SK-N-SH (cell line): Measurements from ENCODE around the gene TBC1D2B. TPM values are rescaled to one million over a fixed set of nuclear protein-coding genes. Genes with fewer than 3 reads are reported as not detected.

Source experiments
- CTCF ChIA-PET: fragments of 300-600, 350-600 bp; formaldehyde crosslinking; extraction: SDS; loops from one replicate; lab custom pipeline; 2021; lab: Yijun Ruan, JAX
- POLR2A ChIA-PET: fragments of 350-600 bp; sonication (Branson Sonifier 250); formaldehyde crosslinking; extraction: SDS; loops from one replicate; lab custom pipeline; 2020; ENCODE audit warnings: antibody characterized with exemption, inconsistent platforms; lab: Yijun Ruan, JAX
- DNase-seq: peaks from one replicate; pipeline ENCODE4 v3.0.0; 2012
- H2AFZ ChIP-seq: fragments of 200-600 bp; sonication (generic); 2 replicates; pipeline ENCODE4 v1.8.1; 2016; ENCODE audit warnings: antibody characterized with exemption, mild to moderate bottlenecking, low read depth
- H3F3A ChIP-seq: fragments of 200-600 bp; sonication (generic); replicated peaks from 2 replicates; pipeline ENCODE3; 2016; ENCODE audit warnings: antibody characterized with exemption, mild to moderate bottlenecking; ENCODE audit not compliant: insufficient read depth
- H3K27ac ChIP-seq, 2 experiments: fragments of 200-500 bp in 1 of 2; fragments of 200-600 bp in 1 of 2; sonication (Bioruptor generic) in 1 of 2; sonication (generic), shearing (Covaris generic) in 1 of 2; 2 replicates each; pipeline versions ENCODE4 v1.5.1 to v1.6.1; 2014 to 2016; ENCODE audit warnings: low read depth in 2 of 2, inconsistent platforms in 1 of 2, low read length in 1 of 2, mild to moderate bottlenecking in 1 of 2, mixed read lengths in 1 of 2
- H3K27me3 ChIP-seq: fragments of 200-600 bp; sonication (generic), shearing (Covaris generic); 2 replicates; pipeline ENCODE4 v1.6.1; 2016; ENCODE audit warnings: mixed run types; ENCODE audit not compliant: insufficient read depth
- H3K36me3 ChIP-seq, 2 experiments: fragments of 200-500 bp in 1 of 2; fragments of 200-600 bp in 1 of 2; sonication (Bioruptor generic) in 1 of 2; sonication (generic) in 1 of 2; replicated peaks in 1 of 2; 2 replicates each; pipeline versions ENCODE3 to v1.5.1; 2014 to 2016; ENCODE audit warnings: low read length in 1 of 2, mild to moderate bottlenecking in 1 of 2; ENCODE audit not compliant: insufficient read depth in 2 of 2, control insufficient read depth in 1 of 2
- H3K4me1 ChIP-seq, 2 experiments: fragments of 200-500 bp in 1 of 2; fragments of 200-600 bp in 1 of 2; sonication (Bioruptor generic) in 1 of 2; sonication (generic), shearing (Covaris generic) in 1 of 2; 2 replicates each; pipeline versions ENCODE4 v1.5.1 to v1.6.1; 2014 to 2016; ENCODE audit warnings: low read depth in 1 of 2, low read length in 1 of 2, mixed run types in 1 of 2; ENCODE audit not compliant: insufficient read depth in 2 of 2, control insufficient read depth in 1 of 2
- H3K4me2 ChIP-seq: fragments of 200-600 bp; sonication (generic), shearing (Covaris generic); 2 replicates; pipeline ENCODE4 v1.6.1; 2017; ENCODE audit warnings: mixed run types
- H3K4me3 ChIP-seq, 2 experiments: fragments of 200-500 bp in 1 of 2; fragments of 200-600 bp in 1 of 2; sonication (Bioruptor generic) in 1 of 2; sonication (generic), shearing (Covaris generic) in 1 of 2; 2 replicates each; pipeline versions ENCODE4 v1.5.1 to v1.8.1; 2014 to 2016; ENCODE audit warnings: low read depth in 2 of 2, inconsistent platforms in 1 of 2, low read length in 1 of 2, mild to moderate bottlenecking in 1 of 2, mixed read lengths in 1 of 2, moderate library complexity in 1 of 2
- H3K79me2 ChIP-seq: fragments of 200-600 bp; sonication (generic); 2 replicates; pipeline ENCODE4 v1.8.1; 2017; ENCODE audit warnings: mild to moderate bottlenecking; ENCODE audit not compliant: insufficient read depth
- H3K9ac ChIP-seq: fragments of 200-600 bp; sonication (generic); 2 replicates; pipeline ENCODE4 v1.6.1; 2017; ENCODE audit warnings: mixed run types
- H3K9me2 ChIP-seq: fragments of 200-600 bp; sonication (generic); 2 replicates; pipeline ENCODE4 v1.6.1; 2017; ENCODE audit warnings: mixed run types
- H3K9me3 ChIP-seq: fragments of 200-600 bp; sonication (generic); 2 replicates; pipeline ENCODE4 v1.6.1; 2017; ENCODE audit warnings: mixed run types, mild to moderate bottlenecking, moderate library complexity
- H4K20me1 ChIP-seq: fragments of 200-600 bp; sonication (generic); 2 replicates; pipeline ENCODE4 v1.6.1; 2017; ENCODE audit warnings: mild to moderate bottlenecking, mixed run types; ENCODE audit not compliant: insufficient read depth
- EZH2phosphoT487 ChIP-seq: fragments of 200-600 bp; sonication (generic); IDR thresholded peaks from 2 replicates; pipeline ENCODE4 v1.6.1; 2017; ENCODE audit warnings: low read depth, mixed run types, mild to moderate bottlenecking, antibody characterized with exemption, moderate library complexity, borderline replicate concordance
- FOSL2 ChIP-seq: IDR thresholded peaks from 2 replicates; pipeline ENCODE4 v1.4.0; 2012; ENCODE audit warnings: low read depth, mild to moderate bottlenecking, moderate library complexity, borderline replicate concordance
- FOXJ3 ChIP-seq: sonication (generic); formaldehyde crosslinking; IDR thresholded peaks from 2 replicates; pipeline ENCODE4 v1.5.1; 2020; ENCODE audit warnings: mild to moderate bottlenecking, missing genetic modification reagents
- GABPA ChIP-seq: IDR thresholded peaks from 2 replicates; pipeline ENCODE4 v1.4.0; 2012; ENCODE audit warnings: low read depth, mild to moderate bottlenecking
- JUND ChIP-seq: IDR thresholded peaks from 2 replicates; pipeline ENCODE4 v1.4.0; 2012
- RAD21 ChIP-seq: IDR thresholded peaks from 2 replicates; pipeline ENCODE4 v1.6.1; 2012; ENCODE audit warnings: mild to moderate bottlenecking, low read length
- RCOR1 ChIP-seq: fragments of 150-350 bp; IDR thresholded peaks from 2 replicates; pipeline ENCODE4 v1.6.1; 2017; ENCODE audit warnings: antibody characterized with exemption, low read length
- TEAD4 ChIP-seq: IDR thresholded peaks from 2 replicates; pipeline ENCODE4 v1.4.0; 2012; ENCODE audit warnings: mild to moderate bottlenecking, borderline replicate concordance; ENCODE audit not compliant: insufficient read depth
- WGBS: methylation state at CpG from one replicate; pipeline ENCODE4 v1.1.6; 2017; ENCODE audit warnings: low lambda C conversion rate; 5-methylcytosine and 5-hydroxymethylcytosine counted together
- polyA plus RNA-seq, 3 experiments: library from polyadenylated mRNA; depleted of rRNA; stranded (reverse); fragments of >200 nt; gene quantifications; 2 replicates each; pipeline ENCODE4 v1.2.3, GENCODE V29; 2012
- TF ChIP-seq, protein P1 (sequence below): fragments of 150-350 bp; IDR thresholded peaks from 2 replicates; pipeline ENCODE4 v1.6.1; 2016; ENCODE audit warnings: mild to moderate bottlenecking, low read depth, low read length
- TF ChIP-seq, protein P2 (sequence below): IDR thresholded peaks from 2 replicates; pipeline ENCODE4 v1.4.0; 2012; ENCODE audit warnings: low read depth, borderline replicate concordance
- TF ChIP-seq, protein P3 (sequence below): fragments of 150-350 bp; IDR thresholded peaks from 2 replicates; pipeline ENCODE4 v1.6.1; 2017; ENCODE audit warnings: antibody characterized with exemption, low read length, low read depth, borderline replicate concordance
- TF ChIP-seq, protein P4 (sequence below): fragments of 200-600 bp; sonication (generic); IDR thresholded peaks from 2 replicates; pipeline ENCODE4 v1.6.1; 2017; ENCODE audit warnings: antibody characterized with exemption, mild to moderate bottlenecking, moderate library complexity
- TF ChIP-seq, protein P5 (sequence below): IDR thresholded peaks from 2 replicates; pipeline ENCODE4 v1.4.0; 2012; ENCODE audit warnings: low read depth

TBC1D2B gene
- polyA plus RNA-seq, 1 of the 3 experiments (the other 2 are of a cell fraction): 19.0 TPM

DNA sequence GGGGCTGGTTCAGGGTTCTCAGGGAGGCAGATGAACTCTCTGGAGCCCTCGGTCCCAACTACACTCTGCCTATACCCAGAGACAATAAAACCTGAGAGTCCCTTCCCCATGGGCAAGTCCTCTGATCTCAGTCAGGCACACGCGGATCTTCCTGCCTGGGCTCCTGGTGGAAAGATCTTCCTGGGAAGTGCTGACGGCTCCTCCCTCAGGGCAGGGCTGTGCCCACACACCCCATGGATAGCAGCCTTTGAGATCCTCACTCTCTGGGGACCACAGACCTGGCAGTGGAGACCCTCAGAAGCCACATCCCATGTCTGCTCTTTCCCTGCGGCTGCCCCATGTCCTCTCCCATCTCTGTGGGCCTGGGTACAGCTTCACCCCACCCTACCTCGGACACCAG is 25.2 kb upstream of the TBC1D2B start (continued):
- TF ChIP-seq, protein P1, sequence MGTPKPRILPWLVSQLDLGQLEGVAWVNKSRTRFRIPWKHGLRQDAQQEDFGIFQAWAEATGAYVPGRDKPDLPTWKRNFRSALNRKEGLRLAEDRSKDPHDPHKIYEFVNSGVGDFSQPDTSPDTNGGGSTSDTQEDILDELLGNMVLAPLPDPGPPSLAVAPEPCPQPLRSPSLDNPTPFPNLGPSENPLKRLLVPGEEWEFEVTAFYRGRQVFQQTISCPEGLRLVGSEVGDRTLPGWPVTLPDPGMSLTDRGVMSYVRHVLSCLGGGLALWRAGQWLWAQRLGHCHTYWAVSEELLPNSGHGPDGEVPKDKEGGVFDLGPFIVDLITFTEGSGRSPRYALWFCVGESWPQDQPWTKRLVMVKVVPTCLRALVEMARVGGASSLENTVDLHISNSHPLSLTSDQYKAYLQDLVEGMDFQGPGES: no peak
- TF ChIP-seq, protein P2, sequence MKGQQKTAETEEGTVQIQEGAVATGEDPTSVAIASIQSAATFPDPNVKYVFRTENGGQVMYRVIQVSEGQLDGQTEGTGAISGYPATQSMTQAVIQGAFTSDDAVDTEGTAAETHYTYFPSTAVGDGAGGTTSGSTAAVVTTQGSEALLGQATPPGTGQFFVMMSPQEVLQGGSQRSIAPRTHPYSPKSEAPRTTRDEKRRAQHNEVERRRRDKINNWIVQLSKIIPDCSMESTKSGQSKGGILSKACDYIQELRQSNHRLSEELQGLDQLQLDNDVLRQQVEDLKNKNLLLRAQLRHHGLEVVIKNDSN: no peak
- TF ChIP-seq GABPA (no peak), RAD21 (no peak), FOSL2 (no peak), JUND (no peak)
- TF ChIP-seq, protein P3, sequence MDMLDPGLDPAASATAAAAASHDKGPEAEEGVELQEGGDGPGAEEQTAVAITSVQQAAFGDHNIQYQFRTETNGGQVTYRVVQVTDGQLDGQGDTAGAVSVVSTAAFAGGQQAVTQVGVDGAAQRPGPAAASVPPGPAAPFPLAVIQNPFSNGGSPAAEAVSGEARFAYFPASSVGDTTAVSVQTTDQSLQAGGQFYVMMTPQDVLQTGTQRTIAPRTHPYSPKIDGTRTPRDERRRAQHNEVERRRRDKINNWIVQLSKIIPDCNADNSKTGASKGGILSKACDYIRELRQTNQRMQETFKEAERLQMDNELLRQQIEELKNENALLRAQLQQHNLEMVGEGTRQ: no peak
- TF ChIP-seq, protein P4, sequence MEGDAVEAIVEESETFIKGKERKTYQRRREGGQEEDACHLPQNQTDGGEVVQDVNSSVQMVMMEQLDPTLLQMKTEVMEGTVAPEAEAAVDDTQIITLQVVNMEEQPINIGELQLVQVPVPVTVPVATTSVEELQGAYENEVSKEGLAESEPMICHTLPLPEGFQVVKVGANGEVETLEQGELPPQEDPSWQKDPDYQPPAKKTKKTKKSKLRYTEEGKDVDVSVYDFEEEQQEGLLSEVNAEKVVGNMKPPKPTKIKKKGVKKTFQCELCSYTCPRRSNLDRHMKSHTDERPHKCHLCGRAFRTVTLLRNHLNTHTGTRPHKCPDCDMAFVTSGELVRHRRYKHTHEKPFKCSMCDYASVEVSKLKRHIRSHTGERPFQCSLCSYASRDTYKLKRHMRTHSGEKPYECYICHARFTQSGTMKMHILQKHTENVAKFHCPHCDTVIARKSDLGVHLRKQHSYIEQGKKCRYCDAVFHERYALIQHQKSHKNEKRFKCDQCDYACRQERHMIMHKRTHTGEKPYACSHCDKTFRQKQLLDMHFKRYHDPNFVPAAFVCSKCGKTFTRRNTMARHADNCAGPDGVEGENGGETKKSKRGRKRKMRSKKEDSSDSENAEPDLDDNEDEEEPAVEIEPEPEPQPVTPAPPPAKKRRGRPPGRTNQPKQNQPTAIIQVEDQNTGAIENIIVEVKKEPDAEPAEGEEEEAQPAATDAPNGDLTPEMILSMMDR: no peak
- TF ChIP-seq, all 33 proteins: peak for 0

DNA sequence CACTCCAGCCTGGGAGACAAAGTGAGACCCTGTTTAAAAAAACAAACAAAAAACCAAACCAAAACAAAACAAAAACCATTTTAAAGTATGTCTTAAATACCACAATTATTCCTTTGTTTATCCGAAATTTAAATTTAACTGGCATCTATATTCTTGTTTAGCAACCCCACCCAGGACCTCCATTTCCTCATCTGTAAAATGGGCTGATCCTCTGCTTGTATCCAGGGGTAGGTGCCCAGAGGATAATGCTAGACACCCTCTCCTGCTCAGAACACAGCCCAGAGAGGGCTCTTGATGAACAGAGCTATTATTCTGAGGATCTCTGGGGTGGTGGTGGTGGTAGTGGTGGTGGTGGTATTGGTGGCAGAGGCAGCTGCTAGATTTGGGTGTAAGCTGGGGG is 24.7 kb upstream of the TBC1D2B start:
- CTCF ChIA-PET: interaction anchor here (1.2 to 4.8 kb wide), 3 partner anchors 118 to 143 kb away, joined by 3 to 30 read pairs (median 15); no protein-coding TSS in a partner anchor
- 56% methylated on average over 1 of the region's 1 CpG for WGBS
- no peak overlapping the region for H3K9ac ChIP-seq
- H3K79me2 ChIP-seq: no peaks in the 10 kb centered on the region
- H2AFZ ChIP-seq: no peak overlapping the region
- no peak overlapping the region for H3K27ac ChIP-seq
- H3K4me3 ChIP-seq: no peak overlapping the region
- H3K9me3 ChIP-seq: no peaks in the 10 kb centered on the region
- H3K9me2 ChIP-seq: no peaks in the 10 kb centered on the region
- TF ChIP-seq EZH2phosphoT487: no peak
- TF ChIP-seq FOXJ3 (CRISPR knock-in tag): no peak
- TF ChIP-seq, protein P5, sequence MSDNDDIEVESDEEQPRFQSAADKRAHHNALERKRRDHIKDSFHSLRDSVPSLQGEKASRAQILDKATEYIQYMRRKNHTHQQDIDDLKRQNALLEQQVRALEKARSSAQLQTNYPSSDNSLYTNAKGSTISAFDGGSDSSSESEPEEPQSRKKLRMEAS: no peak
- no peak for TF ChIP-seq TEAD4
- TF ChIP-seq RCOR1: no peak
- TF ChIP-seq, all 33 proteins: peak for 0
- no peak for DNase-seq
- H3K4me1 ChIP-seq: no peaks in the 10 kb centered on the region; a peak in 1 of 4 replicates
- no peaks in the 10 kb centered on the region for H4K20me1 ChIP-seq
- no peaks in the 10 kb centered on the region for H3F3A ChIP-seq
- no peak overlapping the region for H3K4me2 ChIP-seq
- H3K27me3 ChIP-seq: no peaks in the 10 kb centered on the region
- POLR2A ChIA-PET: no interaction called here
- no peaks in the 10 kb centered on the region for H3K36me3 ChIP-seq
